Caki2 (cell line): ENCODE data around the gene TMEM132D. TPM values are rescaled to one million over a fixed set of nuclear protein-coding genes. Genes with fewer than 3 reads are reported as not detected.
"Not testable (repeated sequence)": the region's sequence is repeated elsewhere in the genome, so short reads cannot be mapped to it uniquely, and the experiment has no call there.

Experiments
- DNase-seq: peaks from one replicate; pipeline ENCODE4 v3.0.0-alpha.2; 2015; ENCODE audit warnings: low read depth
- in situ Hi-C: cut with HindIII; loops from 2 replicates; pipeline ENCODE4 v1.10.0; 2016; ENCODE audit warnings: low sequenced_read_pairs, low pct_unique_long_range_greater_than_20kb, mixed read lengths
- total RNA-seq: library from RNA; depleted of rRNA; stranded (reverse); fragments of >200 nt; shearing (Covaris generic); gene quantifications from 2 replicates; pipeline ENCODE4 v1.2.3, GENCODE V29; 2014; ENCODE audit warnings: low replicate concordance

Gene TMEM132D
- total RNA-seq, 1 experiment from 2014 or later: not detected

DNA sequence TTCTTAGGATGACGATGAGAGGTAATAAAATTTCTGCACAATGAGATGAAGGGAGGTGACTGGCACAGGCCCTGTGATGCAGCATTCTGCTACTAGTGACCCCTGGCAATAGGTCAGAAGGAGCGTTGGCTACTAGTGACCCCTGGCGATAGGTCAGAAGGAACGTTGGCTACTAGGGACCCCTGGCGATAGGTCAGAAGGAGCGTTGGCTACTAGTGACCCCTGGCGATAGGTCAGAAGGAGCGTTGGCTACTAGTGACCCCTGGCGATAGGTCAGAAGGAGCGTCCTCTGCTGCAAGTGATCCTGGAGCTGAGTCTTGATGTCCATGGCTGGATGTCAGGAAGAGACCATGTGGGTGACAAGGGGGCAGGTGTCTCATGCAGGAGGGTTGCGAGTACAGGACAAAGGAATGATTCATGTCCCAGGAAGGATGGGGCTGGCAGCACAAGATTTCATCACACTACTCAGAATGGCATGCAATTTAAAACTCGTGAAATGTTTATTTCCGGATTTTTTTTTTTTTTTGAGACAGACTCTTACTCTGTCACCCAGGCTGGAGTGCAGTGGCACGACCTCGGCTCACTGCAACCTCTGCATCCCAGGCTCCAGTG, 365.0 kb downstream of the TMEM132D start:
- in situ Hi-C loops, DNase-seq: not testable (repeated sequence)

GRCh38 chr12:129538137-129538536, 365.7 kb downstream of the TMEM132D start:
- no peak for DNase-seq
- in situ Hi-C loops: no loop called here

- in situ Hi-C loops: no loop called here
- no peak for DNase-seq
These were observed 368.7 kb downstream of the TMEM132D start for GRCh38 chr12:129534966-129535750.

GRCh38 chr12:129532707-129533499, 370.9 kb downstream of the TMEM132D start:
- in situ Hi-C loops: no loop called here
- DNase-seq: no peak

- in situ Hi-C loops: no loop called here
- no peak for DNase-seq
These were observed 371.7 kb downstream of the TMEM132D start for GRCh38 chr12:129532082-129532481.

DNA sequence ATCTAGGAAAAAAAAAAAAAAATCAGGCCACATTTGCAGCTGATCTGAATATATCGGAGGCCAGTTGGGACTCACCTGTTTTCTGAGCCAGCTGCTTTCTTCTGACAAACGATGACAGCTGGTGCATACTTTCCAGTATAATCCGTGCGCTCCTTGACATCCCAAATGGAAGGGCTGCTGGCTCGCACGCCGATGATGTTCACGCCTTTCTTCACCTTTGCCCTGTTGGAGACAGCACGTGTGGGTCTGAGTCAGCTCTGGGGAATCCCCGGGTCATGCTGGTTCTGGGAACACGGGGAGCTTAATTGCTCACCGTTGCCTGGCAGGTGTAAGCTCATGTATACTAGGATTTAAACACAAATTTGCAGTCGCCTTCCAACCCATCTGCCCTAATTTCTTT, 372.8 kb downstream of the TMEM132D start:
- peak; percentile 84 for DNase-seq
- in situ Hi-C loops: no loop called here

DNA sequence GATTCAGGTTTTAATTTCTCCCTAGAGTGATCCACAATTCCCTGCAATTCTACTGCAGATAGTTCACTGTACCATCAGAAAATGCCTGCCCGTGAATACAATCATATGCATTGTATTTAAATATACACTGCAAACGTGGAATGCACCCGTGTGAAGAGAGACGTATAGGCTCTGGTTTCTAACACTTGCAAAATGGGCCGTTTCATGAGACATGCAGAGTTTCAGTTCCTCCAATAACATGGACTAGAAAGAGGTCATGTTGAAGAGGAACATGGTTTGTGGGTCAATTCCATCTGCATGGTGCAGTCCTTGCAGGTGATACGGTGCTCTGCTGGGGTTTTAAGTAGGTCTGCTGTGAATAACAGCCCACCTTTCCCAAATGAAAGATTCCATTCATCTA, 373.3 kb downstream of the TMEM132D start:
- in situ Hi-C loops: no loop called here
- DNase-seq: no peak

- in situ Hi-C loops: no loop called here
- no peak for DNase-seq
These were observed 376.3 kb downstream of the TMEM132D start for GRCh38 chr12:129527506-129527905.

- no peak for DNase-seq
- in situ Hi-C loops: no loop called here
These were observed 380.2 kb downstream of the TMEM132D start for GRCh38 chr12:129523621-129524020.

DNA sequence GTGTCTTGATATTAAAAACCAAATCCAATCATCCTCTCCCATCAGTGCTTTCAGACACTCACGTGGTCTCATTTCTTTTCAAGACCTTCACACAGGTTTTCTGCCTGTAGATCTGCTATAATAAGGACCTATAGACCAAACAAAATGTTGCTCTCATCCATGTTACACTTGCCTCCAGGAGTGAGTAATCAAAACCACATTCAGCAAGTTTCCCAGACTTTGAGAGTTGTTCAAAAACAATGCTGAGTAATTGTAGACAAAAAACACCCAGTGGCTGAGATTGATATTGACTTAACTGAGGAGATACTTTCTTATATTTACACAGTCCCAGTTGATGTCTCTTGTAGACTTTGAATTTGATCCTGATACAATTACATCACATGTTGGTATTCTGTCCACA, 383.1 kb downstream of the TMEM132D start:
- DNase-seq: peak; percentile 45
- in situ Hi-C loops: no loop called here

- in situ Hi-C loops: no loop called here
These were observed 400.0 kb downstream of the TMEM132D start for GRCh38 chr12:129503802-129504201.

DNA sequence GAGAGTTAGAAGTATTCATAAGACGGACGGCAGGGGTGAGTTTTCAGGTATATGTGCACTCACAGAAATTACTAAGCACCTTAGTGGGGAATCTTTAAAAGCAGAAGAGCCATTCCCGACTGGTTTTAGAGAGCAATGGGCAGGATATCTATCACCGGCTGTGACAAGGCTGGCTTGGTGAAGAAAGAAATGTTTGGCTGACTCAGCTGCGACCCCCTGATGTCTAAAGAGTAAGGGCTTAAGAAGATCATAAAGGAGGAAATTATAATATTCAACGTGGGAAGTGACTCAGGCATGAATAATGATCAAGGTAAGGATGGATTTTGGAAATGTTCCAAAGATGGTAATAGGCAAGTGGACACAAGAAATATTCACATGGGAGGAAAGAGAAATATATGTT, 407.6 kb downstream of the TMEM132D start:
- no peak for DNase-seq
- in situ Hi-C loops: no loop called here

More at GRCh38 chr12:129503802-129504201, 400.0 kb downstream of the TMEM132D start:
- no peak for DNase-seq

DNA sequence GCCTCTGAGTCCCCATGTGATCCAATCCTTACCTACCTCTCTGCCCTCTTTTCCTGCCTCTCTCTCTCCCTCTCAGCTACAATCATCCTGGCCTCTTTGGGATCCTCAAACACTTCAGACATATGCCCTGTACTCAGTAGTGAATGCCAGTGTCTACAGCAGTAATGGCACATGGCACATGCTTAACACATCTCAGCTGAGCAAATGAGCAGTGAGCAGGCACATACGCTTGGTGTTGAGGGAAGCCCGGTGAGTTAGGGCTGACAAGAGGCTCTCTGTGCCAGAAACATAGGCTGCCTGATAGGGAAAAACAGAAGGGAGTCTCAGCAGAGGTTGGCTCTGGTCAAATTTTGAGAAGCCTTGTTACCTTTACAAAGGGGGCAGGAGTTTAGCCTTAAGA, 409.1 kb downstream of the TMEM132D start:
- DNase-seq: no peak
- in situ Hi-C loops: no loop called here

DNA sequence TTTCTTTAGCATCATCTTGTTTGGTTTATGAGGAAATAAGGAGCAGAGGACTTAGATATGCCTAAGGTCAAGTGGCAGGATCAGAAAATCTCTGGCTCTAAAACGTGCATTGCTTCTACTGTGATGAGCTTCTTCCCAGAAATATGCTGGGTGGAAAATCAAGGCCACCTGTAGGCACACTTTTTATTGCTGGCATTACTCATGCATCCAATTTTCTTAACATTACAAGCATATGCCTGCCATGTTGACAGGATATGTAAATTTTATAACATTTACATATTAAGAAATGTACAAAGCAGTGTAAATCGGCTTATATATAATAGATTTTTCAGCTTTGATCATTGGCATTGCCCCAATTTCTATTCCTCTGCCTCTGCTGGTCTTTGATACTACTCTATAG, 409.6 kb downstream of the TMEM132D start:
- in situ Hi-C loops: no loop called here
- DNase-seq: no peak

GRCh38 chr12:129489100-129489676, 414.6 kb downstream of the TMEM132D start:
- in situ Hi-C loops: no loop called here
- no peak for DNase-seq

- DNase-seq: no peak
- in situ Hi-C loops: no loop called here
These were observed 416.9 kb downstream of the TMEM132D start for GRCh38 chr12:129486931-129487330.

- in situ Hi-C loops: no loop called here
These were observed 420.5 kb downstream of the TMEM132D start for GRCh38 chr12:129483111-129483893.

DNA sequence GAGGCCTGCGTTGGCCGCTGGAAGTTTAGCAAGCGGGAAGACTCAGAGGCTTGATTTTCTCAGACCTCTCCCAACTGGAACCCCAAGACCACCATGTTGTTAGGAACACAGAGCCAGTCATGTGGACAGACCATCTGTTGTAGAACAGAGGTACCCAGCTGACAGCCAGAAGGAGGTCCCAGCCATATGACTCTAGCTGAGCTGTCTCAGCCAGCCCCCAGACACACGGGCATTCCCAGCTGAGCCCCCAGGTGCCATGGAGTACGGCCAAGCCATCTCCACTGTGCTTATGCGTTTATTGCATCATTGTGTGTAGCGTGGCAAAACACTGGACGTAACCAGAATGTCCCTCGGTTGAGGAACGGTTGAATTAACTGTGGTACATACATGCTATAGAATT, 421.9 kb downstream of the TMEM132D start:
- in situ Hi-C loops: no loop called here
- DNase-seq: no peak

More at GRCh38 chr12:129483111-129483893, 420.5 kb downstream of the TMEM132D start:
- DNase-seq: no peak
